Thyroid gland (tissue), 4 donors: ENCODE results near the gene FYB1. TPM values are rescaled to one million over a fixed set of nuclear protein-coding genes. Genes with fewer than 3 reads are reported as not detected.
A peak's percentile ranks its signal among the peaks of the same experiment; 100 is the strongest.

Experiments used
- DNase-seq, 2 donors: peaks; one replicate each; pipeline ENCODE4 v3.0.0-alpha.2; 2019
- H3K27ac ChIP-seq, 3 donors: fragments of 200-600 bp; sonication (generic); 1 replicate in 2 of 3; 2 replicates in 1 of 3; pipeline ENCODE4 v1.5.1; 2016 to 2019; ENCODE audit warnings: mild to moderate bottlenecking in 1 of 3, moderate library complexity in 1 of 3
- H3K27me3 ChIP-seq: fragments of 200-600 bp; sonication (generic); one replicate; pipeline ENCODE4 v1.5.1; 2019
- H3K36me3 ChIP-seq, 2 donors: fragments of 200-600 bp; sonication (generic); one replicate each; pipeline ENCODE4 v1.5.1; 2016 to 2019
- H3K4me1 ChIP-seq, 2 donors: fragments of 200-600 bp; sonication (generic); one replicate each; pipeline ENCODE4 v1.5.1; 2017 to 2019
- H3K4me3 ChIP-seq, 3 donors: fragments of 200-600 bp; sonication (generic); replicated peaks in 1 of 3; 1 replicate in 2 of 3; 2 replicates in 1 of 3; pipeline ENCODE4 v1.5.1; 2016; ENCODE audit warnings: mild to moderate bottlenecking in 1 of 3
- H3K9me3 ChIP-seq: fragments of 200-600 bp; sonication (generic); one replicate; pipeline ENCODE4 v1.5.1; 2017
- POLR2A ChIP-seq, 2 donors: fragments of 450-650 bp; IDR thresholded peaks; one replicate each; pipeline ENCODE4 v1.6.1; 2017; ENCODE audit warnings: antibody characterized with exemption in 2 of 2, mild to moderate bottlenecking in 2 of 2, moderate library complexity in 1 of 2
- WGBS, 2 donors: methylation state at CpG; one replicate each; pipeline ENCODE4 v1.1.5; 2017; 5-methylcytosine and 5-hydroxymethylcytosine counted together
- intact Hi-C: fragments of 100-400 bp; cut with DNase I; formaldehyde crosslinking; loops from one replicate; pipeline ENCODE4 v1.15.1; 2023
- total RNA-seq, 4 donors: library from RNA; depleted of rRNA; stranded (reverse); fragments of >200 nt; gene quantifications; one replicate each; pipeline ENCODE4 v1.2.3, GENCODE V29; 2016
- TF ChIP-seq, protein P1 (sequence below), 6 experiments: fragments of 200-600 bp in 3 of 6; fragments of 450-650 bp in 3 of 6; sonication (generic) in 3 of 6; IDR thresholded peaks; one replicate each; pipeline ENCODE4 v1.5.1; 2016 to 2019; ENCODE audit warnings: antibody characterized with exemption in 6 of 6, mild to moderate bottlenecking in 2 of 6, inconsistent platforms in 1 of 6, moderate library complexity in 1 of 6

Gene FYB1
- total RNA-seq, 4 donors from 2014 or later, result 2.4 to 15.6 (median 3.7) TPM

DNA sequence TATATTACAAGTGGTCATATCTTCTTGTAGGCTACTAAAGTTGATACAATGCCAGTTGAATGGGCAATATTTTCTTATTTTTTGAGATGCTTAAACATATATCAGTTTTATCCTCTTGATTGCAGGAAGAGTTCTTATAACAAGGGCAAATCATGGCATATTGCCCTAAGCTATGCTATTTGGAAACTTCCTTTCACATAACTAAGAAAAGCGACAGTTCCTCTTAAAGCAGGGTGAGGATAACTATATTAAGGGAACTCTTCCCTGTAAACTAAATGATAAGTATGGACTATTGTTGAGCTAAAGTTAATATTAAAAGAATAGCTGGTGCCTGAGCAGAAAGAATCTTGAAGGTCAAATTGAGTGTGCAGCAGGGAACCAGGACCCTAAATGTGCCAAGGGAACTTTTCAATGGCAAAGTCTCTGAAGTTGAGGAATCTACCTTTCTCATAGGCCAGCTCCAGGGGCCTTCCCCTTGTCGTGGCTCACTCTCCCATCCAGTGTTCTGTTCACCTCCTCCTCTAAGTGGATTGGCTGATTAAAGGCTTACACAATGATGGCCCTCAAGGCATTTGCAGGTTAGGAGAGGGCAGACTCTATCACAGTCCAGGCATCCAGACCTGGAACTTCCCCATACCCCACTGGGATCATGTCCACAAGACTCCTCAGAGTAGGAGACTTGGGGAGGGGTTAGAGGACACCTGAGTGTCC, 26.8 kb downstream of the FYB1 start:
- TF ChIP-seq, protein P1, sequence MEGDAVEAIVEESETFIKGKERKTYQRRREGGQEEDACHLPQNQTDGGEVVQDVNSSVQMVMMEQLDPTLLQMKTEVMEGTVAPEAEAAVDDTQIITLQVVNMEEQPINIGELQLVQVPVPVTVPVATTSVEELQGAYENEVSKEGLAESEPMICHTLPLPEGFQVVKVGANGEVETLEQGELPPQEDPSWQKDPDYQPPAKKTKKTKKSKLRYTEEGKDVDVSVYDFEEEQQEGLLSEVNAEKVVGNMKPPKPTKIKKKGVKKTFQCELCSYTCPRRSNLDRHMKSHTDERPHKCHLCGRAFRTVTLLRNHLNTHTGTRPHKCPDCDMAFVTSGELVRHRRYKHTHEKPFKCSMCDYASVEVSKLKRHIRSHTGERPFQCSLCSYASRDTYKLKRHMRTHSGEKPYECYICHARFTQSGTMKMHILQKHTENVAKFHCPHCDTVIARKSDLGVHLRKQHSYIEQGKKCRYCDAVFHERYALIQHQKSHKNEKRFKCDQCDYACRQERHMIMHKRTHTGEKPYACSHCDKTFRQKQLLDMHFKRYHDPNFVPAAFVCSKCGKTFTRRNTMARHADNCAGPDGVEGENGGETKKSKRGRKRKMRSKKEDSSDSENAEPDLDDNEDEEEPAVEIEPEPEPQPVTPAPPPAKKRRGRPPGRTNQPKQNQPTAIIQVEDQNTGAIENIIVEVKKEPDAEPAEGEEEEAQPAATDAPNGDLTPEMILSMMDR (IDR thresholded peaks at IDR 0.05), result no peak
- TF ChIP-seq POLR2A (IDR thresholded peaks at IDR 0.05), result no peak

DNA sequence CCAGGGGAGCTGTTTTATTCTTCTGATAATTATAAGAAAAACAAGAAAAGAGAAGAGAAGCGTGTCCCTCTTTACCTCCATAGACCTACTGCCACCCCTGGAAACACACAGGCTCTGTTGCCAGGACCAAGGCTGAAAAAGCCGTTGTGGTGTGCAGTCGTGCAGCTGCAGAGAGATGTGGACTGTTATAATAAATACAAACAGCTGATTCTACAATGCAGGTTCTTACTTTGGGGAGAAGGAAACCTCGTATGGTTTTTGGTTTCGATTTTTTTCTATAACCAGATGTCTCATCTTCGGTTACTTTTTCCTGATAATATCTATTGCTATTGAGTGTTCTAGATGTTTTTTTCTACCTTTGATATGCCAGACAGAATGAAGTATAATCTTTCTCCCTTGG, 28.1 kb downstream of the FYB1 start:
- Histone ChIP-seq H3K27me3 (no peaks in the 10 kb centered on the region), H3K36me3 (no peaks in the 10 kb centered on the region), H3K4me3 (no peak overlapping the region), H3K9me3 (no peaks in the 10 kb centered on the region), H3K4me1 (peaks cover 31% of the 10 kb centered on the region in 2 donors), H3K27ac (peak overlapping the region in 2 of 3 donors; percentile 32 to 60)
- WGBS, 2 donors, result 28 to 30% methylated on average over 6 of the region's 6 CpGs
- peak in 1 of 2 donors; percentile 39 for DNase-seq
- intact Hi-C loops, result no loop called here
- TF ChIP-seq, protein P1 (IDR thresholded peaks at IDR 0.05), result no peak
- TF ChIP-seq POLR2A (IDR thresholded peaks at IDR 0.05), result no peak

More for the DNA sequence above, 26.8 kb downstream of the FYB1 start:
- no peak overlapping the region for H3K27ac ChIP-seq
- no peaks in the 10 kb centered on the region for H3K36me3 ChIP-seq
- intact Hi-C loops, result no loop called here
- no peak for DNase-seq
- no peaks in the 10 kb centered on the region for H3K27me3 ChIP-seq
- peaks cover 31% of the 10 kb centered on the region in 2 donors for H3K4me1 ChIP-seq
- WGBS, 2 donors, result 68 to 70% methylated on average over 2 of the region's 2 CpGs
- no peak overlapping the region for H3K4me3 ChIP-seq
- H3K9me3 ChIP-seq, result no peaks in the 10 kb centered on the region

DNA sequence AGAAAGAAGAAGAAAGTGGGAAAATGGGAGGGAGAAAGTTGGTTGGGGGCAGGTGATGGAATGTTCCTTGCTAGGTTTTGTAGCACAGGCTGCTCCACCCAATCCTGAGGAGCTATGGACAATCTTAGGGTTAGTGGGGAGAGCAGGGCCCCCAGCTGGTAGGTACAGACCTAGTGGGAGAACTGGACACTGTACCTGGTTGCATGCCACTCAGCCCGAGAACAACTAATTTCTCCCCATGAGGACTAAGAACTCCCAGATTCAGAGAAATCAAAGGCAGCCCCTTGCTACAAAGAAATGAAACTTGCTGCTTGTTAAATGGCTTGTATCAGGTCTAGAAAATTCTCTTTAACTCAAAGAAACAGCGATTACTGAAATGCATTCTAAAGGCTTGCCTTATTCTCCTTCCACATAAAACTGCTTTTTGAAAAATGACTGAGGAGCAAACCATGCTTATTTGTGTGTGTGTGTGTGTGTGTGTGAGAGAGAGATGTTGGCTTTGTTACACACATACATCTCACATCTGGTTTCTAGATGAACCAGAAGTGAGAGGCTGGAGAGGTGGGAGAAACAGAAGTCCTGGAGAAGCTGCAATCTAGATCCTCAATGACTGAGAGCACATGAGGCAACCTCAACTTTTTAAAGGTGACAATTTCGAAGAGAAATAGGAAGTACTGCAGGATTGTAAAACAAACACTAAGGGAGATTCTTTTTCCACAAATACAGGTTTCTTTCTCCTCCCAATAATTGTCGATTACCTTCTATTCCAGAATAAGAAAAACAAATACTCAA, 28.9 kb downstream of the FYB1 start:
- Histone ChIP-seq H3K27me3 (no peaks in the 10 kb centered on the region), H3K4me1 (peaks cover 31% of the 10 kb centered on the region in 2 donors), H3K9me3 (no peaks in the 10 kb centered on the region), H3K36me3 (no peaks in the 10 kb centered on the region), H3K27ac (peak overlapping the region; percentile 4 to 60 (median 60)), H3K4me3 (peak overlapping the region in 1 of 3 donors; percentile 1)
- intact Hi-C loops, result no loop called here
- 59 to 66% methylated on average over 4 of the region's 4 CpGs for WGBS, 2 donors
- no peak for DNase-seq
- TF ChIP-seq POLR2A (IDR thresholded peaks at IDR 0.05), result no peak
- TF ChIP-seq, protein P1 (IDR thresholded peaks at IDR 0.05), result no peak

DNA sequence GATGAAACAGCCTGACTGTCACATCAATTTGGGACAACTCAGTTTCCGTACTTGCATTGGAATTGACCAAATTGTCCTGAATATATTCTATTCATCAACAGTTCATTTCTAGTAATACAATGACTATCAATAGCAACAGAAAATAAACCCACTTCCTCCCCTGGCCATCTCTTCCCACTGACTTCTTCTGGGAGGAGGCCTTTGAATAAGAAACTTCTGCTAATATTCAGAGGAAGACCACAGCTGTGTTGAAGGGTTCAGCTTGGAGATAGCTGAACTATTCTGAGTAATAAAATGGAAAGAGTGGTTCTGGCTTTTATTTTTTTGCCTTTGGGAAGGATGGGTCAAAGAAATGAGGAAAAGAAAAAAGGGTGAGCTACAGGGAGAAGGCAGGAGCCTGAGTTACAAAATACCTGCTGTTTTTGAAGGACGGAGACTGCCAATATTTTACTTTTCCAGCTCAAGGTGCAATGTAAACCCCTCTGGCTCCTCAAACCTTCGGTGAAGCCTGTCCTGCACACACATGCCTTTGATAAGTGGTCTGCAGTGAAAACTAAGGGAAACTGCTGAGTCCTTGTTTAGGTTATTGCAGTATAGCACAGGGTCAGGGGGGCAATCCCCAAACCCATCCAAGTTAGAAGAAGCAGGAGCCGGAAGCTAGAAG, 29.9 kb downstream of the FYB1 start:
- Histone ChIP-seq H3K36me3 (no peaks in the 10 kb centered on the region), H3K27ac (peak overlapping the region; percentile 57 to 60 (median 60)), H3K9me3 (no peaks in the 10 kb centered on the region), H3K27me3 (no peaks in the 10 kb centered on the region), H3K4me1 (peaks cover 24% of the 10 kb centered on the region in 2 donors), H3K4me3 (no peak overlapping the region)
- no peak for TF ChIP-seq POLR2A (IDR thresholded peaks at IDR 0.05)
- TF ChIP-seq, protein P1 (IDR thresholded peaks at IDR 0.05), result no peak
- DNase-seq, result peak; percentile 44 to 53
- WGBS, 2 donors, result 40 to 43% methylated on average over 4 of the region's 4 CpGs
- intact Hi-C loops, result no loop called here
